Measurements from ENCODE around the gene CEP164. TPM values are rescaled to one million over a fixed set of nuclear protein-coding genes. Genes with fewer than 3 reads are reported as not detected.

CEP164 gene
- total and polyA plus RNA-seq, 9 of the 15 experiments (the other 6 are each of a cell fraction or from before 2014, with no cell fraction given): 2.1 to 16.5 (median 10.4) TPM

DNA sequence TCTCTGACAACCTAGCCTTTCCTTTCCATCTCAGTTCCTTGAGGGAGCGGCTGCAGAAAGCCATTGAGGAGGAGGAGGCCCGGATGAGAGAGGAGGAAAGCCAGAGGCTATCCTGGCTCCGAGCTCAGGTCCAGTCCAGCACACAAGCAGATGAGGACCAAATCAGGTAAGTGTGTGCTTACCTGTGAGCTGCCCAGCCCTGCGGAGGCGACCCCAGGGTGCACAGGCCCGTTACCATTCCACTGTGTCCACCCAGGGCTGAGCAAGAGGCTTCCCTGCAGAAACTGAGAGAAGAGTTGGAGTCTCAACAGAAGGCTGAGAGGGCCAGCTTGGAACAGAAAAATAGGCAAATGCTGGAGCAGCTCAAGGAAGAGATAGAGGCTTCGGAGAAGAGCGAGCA is 63.1 kb downstream of the CEP164 start (continued):
- TF ChIP-seq ZNF41 (CRISPR knock-in tag; conservative IDR thresholded peaks at IDR 0.05): no peak
- no peak for TF ChIP-seq CTBP1 (IDR thresholded peaks at IDR 0.05; ENCODE audit: borderline replicate concordance)
- TF ChIP-seq KDM1A (IDR thresholded peaks at IDR 0.05): no peak
- TF ChIP-seq, protein P1, sequence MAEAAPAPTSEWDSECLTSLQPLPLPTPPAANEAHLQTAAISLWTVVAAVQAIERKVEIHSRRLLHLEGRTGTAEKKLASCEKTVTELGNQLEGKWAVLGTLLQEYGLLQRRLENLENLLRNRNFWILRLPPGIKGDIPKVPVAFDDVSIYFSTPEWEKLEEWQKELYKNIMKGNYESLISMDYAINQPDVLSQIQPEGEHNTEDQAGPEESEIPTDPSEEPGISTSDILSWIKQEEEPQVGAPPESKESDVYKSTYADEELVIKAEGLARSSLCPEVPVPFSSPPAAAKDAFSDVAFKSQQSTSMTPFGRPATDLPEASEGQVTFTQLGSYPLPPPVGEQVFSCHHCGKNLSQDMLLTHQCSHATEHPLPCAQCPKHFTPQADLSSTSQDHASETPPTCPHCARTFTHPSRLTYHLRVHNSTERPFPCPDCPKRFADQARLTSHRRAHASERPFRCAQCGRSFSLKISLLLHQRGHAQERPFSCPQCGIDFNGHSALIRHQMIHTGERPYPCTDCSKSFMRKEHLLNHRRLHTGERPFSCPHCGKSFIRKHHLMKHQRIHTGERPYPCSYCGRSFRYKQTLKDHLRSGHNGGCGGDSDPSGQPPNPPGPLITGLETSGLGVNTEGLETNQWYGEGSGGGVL (CRISPR knock-in tag; IDR thresholded peaks at IDR 0.05): no peak
- no peak for TF ChIP-seq SETDB1 (IDR thresholded peaks at IDR 0.05; ENCODE audit: low read length)
- TF ChIP-seq IFI16 (CRISPR knock-in tag; IDR thresholded peaks at IDR 0.05): no peak
- no peak for TF ChIP-seq MBD2 (IDR thresholded peaks at IDR 0.05; ENCODE audit: borderline replicate concordance, low read depth)
- TF ChIP-seq TSC22D4 (tag; IDR thresholded peaks at IDR 0.05): no peak
- no peak for TF ChIP-seq NFE2 (IDR thresholded peaks at IDR 0.05; ENCODE audit: low read depth)

GRCh38 chr11:117391181-117391580 is 63.5 kb downstream of the CEP164 start:
- ChIA-PET POLR2A (interaction anchor here (0.9 to 1.5 kb wide), 3 partner anchors 10 to 37 kb away, joined by 4 to 5 read pairs (median 4); no protein-coding TSS in a partner anchor), CTCF (ENCODE audit: low intra/inter-chr PET ratio) (no interaction called here)
- H3K79me2 ChIP-seq (ENCODE audit: control insufficient read depth, insufficient read depth, low read length): no peaks in the 10 kb centered on the region
- ATAC-seq (no peak), DNase-seq (ENCODE audit: extremely low read depth in 1 of 4, low spot score in 3 of 4) (no peak), FAIRE-seq (no peak)
- H3K9me1 ChIP-seq (ENCODE audit: control insufficient read depth, insufficient read depth, low read length): no peaks in the 10 kb centered on the region
- H3K9ac ChIP-seq (ENCODE audit: insufficient read depth in 1 of 2, low read depth in 2 of 2, low read length in 2 of 2): peak overlapping the region in 1 of 2 experiments; percentile 64; a peak in 1 of 4 replicates
- H3K27ac ChIP-seq (ENCODE audit: extremely low read depth, low read depth, low read length): no peak overlapping the region
- TF ChIP-seq RCOR1 (IDR thresholded peaks at IDR 0.05; ENCODE audit: borderline replicate concordance in 1 of 2, low read depth in 2 of 2, low read length in 2 of 2): no peak
- TF ChIP-seq, protein P2, sequence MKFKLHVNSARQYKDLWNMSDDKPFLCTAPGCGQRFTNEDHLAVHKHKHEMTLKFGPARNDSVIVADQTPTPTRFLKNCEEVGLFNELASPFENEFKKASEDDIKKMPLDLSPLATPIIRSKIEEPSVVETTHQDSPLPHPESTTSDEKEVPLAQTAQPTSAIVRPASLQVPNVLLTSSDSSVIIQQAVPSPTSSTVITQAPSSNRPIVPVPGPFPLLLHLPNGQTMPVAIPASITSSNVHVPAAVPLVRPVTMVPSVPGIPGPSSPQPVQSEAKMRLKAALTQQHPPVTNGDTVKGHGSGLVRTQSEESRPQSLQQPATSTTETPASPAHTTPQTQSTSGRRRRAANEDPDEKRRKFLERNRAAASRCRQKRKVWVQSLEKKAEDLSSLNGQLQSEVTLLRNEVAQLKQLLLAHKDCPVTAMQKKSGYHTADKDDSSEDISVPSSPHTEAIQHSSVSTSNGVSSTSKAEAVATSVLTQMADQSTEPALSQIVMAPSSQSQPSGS (CRISPR knock-in tag; IDR thresholded peaks at IDR 0.05): no peak
- TF ChIP-seq, protein P3, sequence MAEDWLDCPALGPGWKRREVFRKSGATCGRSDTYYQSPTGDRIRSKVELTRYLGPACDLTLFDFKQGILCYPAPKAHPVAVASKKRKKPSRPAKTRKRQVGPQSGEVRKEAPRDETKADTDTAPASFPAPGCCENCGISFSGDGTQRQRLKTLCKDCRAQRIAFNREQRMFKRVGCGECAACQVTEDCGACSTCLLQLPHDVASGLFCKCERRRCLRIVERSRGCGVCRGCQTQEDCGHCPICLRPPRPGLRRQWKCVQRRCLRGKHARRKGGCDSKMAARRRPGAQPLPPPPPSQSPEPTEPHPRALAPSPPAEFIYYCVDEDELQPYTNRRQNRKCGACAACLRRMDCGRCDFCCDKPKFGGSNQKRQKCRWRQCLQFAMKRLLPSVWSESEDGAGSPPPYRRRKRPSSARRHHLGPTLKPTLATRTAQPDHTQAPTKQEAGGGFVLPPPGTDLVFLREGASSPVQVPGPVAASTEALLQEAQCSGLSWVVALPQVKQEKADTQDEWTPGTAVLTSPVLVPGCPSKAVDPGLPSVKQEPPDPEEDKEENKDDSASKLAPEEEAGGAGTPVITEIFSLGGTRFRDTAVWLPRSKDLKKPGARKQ (CRISPR knock-in tag; IDR thresholded peaks at IDR 0.05): no peak
- no peak for TF ChIP-seq E2F3 (CRISPR knock-in tag; IDR thresholded peaks at IDR 0.05)
- no peak for TF ChIP-seq SMAD2 (IDR thresholded peaks at IDR 0.05; ENCODE audit: low read depth, low read length)
- no peak for TF ChIP-seq ZNF239 (CRISPR knock-in tag; IDR thresholded peaks at IDR 0.05)
- TF ChIP-seq CBX1 (IDR thresholded peaks at IDR 0.05; ENCODE audit: low read depth): no peak
- no peak for TF ChIP-seq ZKSCAN3 (CRISPR knock-in tag; IDR thresholded peaks at IDR 0.05)
- H3K9me3 ChIP-seq (replicated peaks; ENCODE audit: control insufficient read depth, insufficient read depth, low read depth, low read length): no peaks in the 10 kb centered on the region
- intact Hi-C loops (cut with micrococcal nuclease): no loop called here
- peaks cover 9% of the 10 kb centered on the region; the same call in 1 of the 3 replicates for H3K36me3 ChIP-seq (ENCODE audit: control insufficient read depth, insufficient read depth, low read length)
- in situ Hi-C loops (cut with MboI): no loop called here
- no TSS peak for BruUV-seq (replicated peaks)
- no peaks in the 10 kb centered on the region for H3K27me3 ChIP-seq (ENCODE audit: control insufficient read depth in 2 of 2, insufficient read depth in 2 of 2, low read length in 2 of 2)
- H4K20me1 ChIP-seq (replicated peaks; ENCODE audit: control insufficient read depth, insufficient read depth, low read length): no peaks in the 10 kb centered on the region
- no peak overlapping the region for H3K4me2 ChIP-seq (ENCODE audit: insufficient read depth, low read length)
- H2AFZ ChIP-seq (ENCODE audit: low read depth, low read length): no peak overlapping the region
- WGBS (ENCODE audit: insufficient coverage, low coverage, missing lambda C conversion rate): 69% methylated on average over 6 of the region's 8 CpGs
- H3K4me1 ChIP-seq (replicated peaks in 1 of 2; ENCODE audit: control insufficient read depth in 2 of 2, insufficient read depth in 2 of 2, low read length in 2 of 2): no peaks in the 10 kb centered on the region; a peak in 1 of 5 replicates
- no peak overlapping the region for H3K4me3 ChIP-seq
